Brain microvascular endothelial cell (primary cell): ENCODE measurements around the gene MSRB2.

Source experiments
- DNase-seq: peaks from one replicate; pipeline ENCODE4 v3.0.0-alpha.2; 2020
- H3K27ac ChIP-seq: fragments of 250-450 bp; sonication (Bioruptor Pico); 2 replicates; pipeline ENCODE4 v1.5.1; 2020; ENCODE audit warnings: mild to moderate bottlenecking, moderate library complexity
- H3K27me3 ChIP-seq: fragments of 250-450 bp; sonication (Bioruptor Pico); replicated peaks from 2 replicates; pipeline ENCODE4 v1.5.1; 2020; ENCODE audit warnings: mild to moderate bottlenecking
- H3K36me3 ChIP-seq: fragments of 250-450 bp; sonication (Bioruptor Pico); replicated peaks from 2 replicates; pipeline ENCODE4 v1.5.1; 2020; ENCODE audit warnings: mild to moderate bottlenecking
- H3K4me3 ChIP-seq: 2 replicates; pipeline ENCODE4 v1.5.1; 2011; ENCODE audit warnings: low read depth, mild to moderate bottlenecking, control low read depth, low read length, moderate library complexity
- CTCF ChIP-seq: IDR thresholded peaks from 2 replicates; pipeline ENCODE4 v1.5.1; 2011; ENCODE audit warnings: low read depth, mild to moderate bottlenecking, moderate library complexity, low read length, control low read depth, inconsistent platforms; ENCODE audit errors: missing control alignments
- in situ Hi-C: cut with HindIII; loops from 2 replicates; pipeline ENCODE4 v1.10.0; 2017; ENCODE audit warnings: low sequenced_read_pairs, low pct_ligation_motif_present

The MSRB2 gene

GRCh38 chr10:23139677-23140076 lies 44.3 kb downstream of the MSRB2 start:
- Histone ChIP-seq H3K36me3 (no peaks in the 10 kb centered on the region), H3K4me3 (no peak overlapping the region), H3K27me3 (no peaks in the 10 kb centered on the region), H3K27ac (no peak overlapping the region)
- no peak for DNase-seq
- TF ChIP-seq CTCF: no peak
- in situ Hi-C loops: no loop called here

- no peak for TF ChIP-seq CTCF
- Histone ChIP-seq H3K27ac (no peak overlapping the region), H3K4me3 (no peak overlapping the region), H3K27me3 (no peaks in the 10 kb centered on the region), H3K36me3 (no peaks in the 10 kb centered on the region)
- no peak for DNase-seq
- in situ Hi-C loops: no loop called here
Observed at GRCh38 chr10:23141995-23142394, 46.6 kb downstream of the MSRB2 start.

GRCh38 chr10:23146258-23146657 lies 50.9 kb downstream of the MSRB2 start:
- no peak for TF ChIP-seq CTCF
- H3K4me3 ChIP-seq: no peak overlapping the region
- no peak for DNase-seq
- no peak overlapping the region for H3K27ac ChIP-seq
- H3K36me3 ChIP-seq: no peaks in the 10 kb centered on the region
- in situ Hi-C loops: no loop called here
- H3K27me3 ChIP-seq: no peaks in the 10 kb centered on the region

GRCh38 chr10:23147035-23147434 lies 51.7 kb downstream of the MSRB2 start:
- DNase-seq: no peak
- no peak overlapping the region for H3K4me3 ChIP-seq
- in situ Hi-C loops: no loop called here
- H3K27me3 ChIP-seq: no peaks in the 10 kb centered on the region
- no peak for TF ChIP-seq CTCF
- no peak overlapping the region for H3K27ac ChIP-seq
- H3K36me3 ChIP-seq: no peaks in the 10 kb centered on the region

GRCh38 chr10:23148214-23148613 lies 52.8 kb downstream of the MSRB2 start:
- no peak for DNase-seq
- no peak for TF ChIP-seq CTCF
- in situ Hi-C loops: no loop called here
- H3K4me3 ChIP-seq: no peak overlapping the region
- H3K36me3 ChIP-seq: no peaks in the 10 kb centered on the region
- no peak overlapping the region for H3K27ac ChIP-seq
- no peaks in the 10 kb centered on the region for H3K27me3 ChIP-seq

GRCh38 chr10:23150091-23150490 lies 54.7 kb downstream of the MSRB2 start:
- no peak for TF ChIP-seq CTCF
- no peak for DNase-seq
- no peak overlapping the region for H3K27ac ChIP-seq
- no peaks in the 10 kb centered on the region for H3K36me3 ChIP-seq
- in situ Hi-C loops: no loop called here
- H3K4me3 ChIP-seq: no peak overlapping the region
- no peaks in the 10 kb centered on the region for H3K27me3 ChIP-seq
